ENCODE results near the gene NETO2.
"Not testable (repeated sequence)": the region's sequence is repeated elsewhere in the genome, so short reads cannot be mapped to it uniquely, and the experiment has no call there.

The NETO2 gene

DNA sequence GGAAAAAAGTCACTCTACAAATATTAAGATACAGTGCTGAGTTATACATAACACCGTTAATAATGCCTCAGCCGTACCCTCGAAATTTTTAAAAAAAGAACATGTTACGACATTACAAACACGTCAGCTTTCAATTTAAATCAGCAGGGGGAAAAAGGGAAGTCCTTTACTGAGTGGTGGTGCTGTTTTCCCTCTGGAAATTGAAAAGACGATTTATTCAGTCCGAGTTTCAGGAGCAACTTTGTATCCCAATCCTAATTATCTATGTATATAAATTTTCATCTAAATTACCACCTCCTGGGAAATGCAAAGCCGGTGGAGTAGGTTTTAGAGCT, 1.3 kb downstream of the NETO2 start:
- Mint-ChIP-seq H3K4me3 (peak overlapping the region; percentile 91), H3K4me1 (peaks cover 28% of the 10 kb centered on the region), H3K36me3 (no peaks in the 10 kb centered on the region), H3K27ac (peak overlapping the region; percentile 40), H3K27me3 (no peaks in the 10 kb centered on the region), H3K9me3 (no peaks in the 10 kb centered on the region)
- no peak for ATAC-seq

- no peaks in the 10 kb centered on the region for H3K9me3 Mint-ChIP-seq
- H3K4me1 Mint-ChIP-seq: peaks cover 28% of the 10 kb centered on the region
- H3K36me3 Mint-ChIP-seq: no peaks in the 10 kb centered on the region
- no peaks in the 10 kb centered on the region for H3K27me3 Mint-ChIP-seq
- peak overlapping the region; percentile 40 for H3K27ac Mint-ChIP-seq
- ATAC-seq: peak; percentile 73
- peak overlapping the region; percentile 91 for H3K4me3 Mint-ChIP-seq
These were observed 1.8 kb downstream of the NETO2 start for GRCh38 chr16:47141773-47142485.

- ATAC-seq: no peak
- Mint-ChIP-seq H3K4me3 (no peak overlapping the region), H3K36me3 (no peaks in the 10 kb centered on the region), H3K9me3 (no peaks in the 10 kb centered on the region), H3K27ac (no peak overlapping the region), H3K4me1 (peaks cover 28% of the 10 kb centered on the region), H3K27me3 (no peaks in the 10 kb centered on the region)
These were observed 3.1 kb downstream of the NETO2 start for GRCh38 chr16:47140686-47141085.

- no peaks in the 10 kb centered on the region for H3K36me3 Mint-ChIP-seq
- H3K27ac Mint-ChIP-seq: no peak overlapping the region
- H3K27me3 Mint-ChIP-seq: no peaks in the 10 kb centered on the region
- H3K4me1 Mint-ChIP-seq: peaks cover 25% of the 10 kb centered on the region
- H3K4me3 Mint-ChIP-seq: no peak overlapping the region
- ATAC-seq: no peak
- H3K9me3 Mint-ChIP-seq: no peaks in the 10 kb centered on the region
These were observed 4.1 kb downstream of the NETO2 start for GRCh38 chr16:47139561-47140185.

DNA sequence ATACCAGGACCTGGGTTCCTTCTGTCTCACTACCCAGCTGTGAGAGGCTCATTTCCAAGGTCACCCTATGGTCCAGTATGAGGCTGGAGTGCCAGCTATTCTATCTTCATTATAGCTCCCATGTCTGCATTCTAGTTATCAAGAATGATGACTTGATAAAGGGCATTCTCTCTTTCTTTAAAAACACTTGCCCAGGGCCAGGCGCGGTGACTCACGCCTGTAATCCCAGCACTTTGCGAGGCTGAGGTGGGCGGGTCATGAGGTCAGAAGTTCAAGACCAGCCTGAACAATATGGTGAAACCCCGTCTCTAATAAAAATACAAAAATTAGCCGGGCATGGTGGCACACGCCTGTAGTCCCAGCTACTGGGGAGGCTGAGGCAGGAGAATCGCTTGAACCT, 5.8 kb downstream of the NETO2 start:
- not testable (repeated sequence) for ATAC-seq, H3K27ac Mint-ChIP-seq, H3K4me3 Mint-ChIP-seq, H3K27me3 Mint-ChIP-seq, H3K36me3 Mint-ChIP-seq, H3K9me3 Mint-ChIP-seq
- H3K4me1 Mint-ChIP-seq: peaks cover 20% of the 10 kb centered on the region

- H3K4me1 Mint-ChIP-seq: peaks cover 9% of the 10 kb centered on the region
- no peak for ATAC-seq
- no peak overlapping the region for H3K27ac Mint-ChIP-seq
- no peaks in the 10 kb centered on the region for H3K27me3 Mint-ChIP-seq
- peaks cover 10% of the 10 kb centered on the region for H3K36me3 Mint-ChIP-seq
- H3K9me3 Mint-ChIP-seq: no peaks in the 10 kb centered on the region
- no peak overlapping the region for H3K4me3 Mint-ChIP-seq
These were observed 7.5 kb downstream of the NETO2 start for GRCh38 chr16:47136099-47136842.

DNA sequence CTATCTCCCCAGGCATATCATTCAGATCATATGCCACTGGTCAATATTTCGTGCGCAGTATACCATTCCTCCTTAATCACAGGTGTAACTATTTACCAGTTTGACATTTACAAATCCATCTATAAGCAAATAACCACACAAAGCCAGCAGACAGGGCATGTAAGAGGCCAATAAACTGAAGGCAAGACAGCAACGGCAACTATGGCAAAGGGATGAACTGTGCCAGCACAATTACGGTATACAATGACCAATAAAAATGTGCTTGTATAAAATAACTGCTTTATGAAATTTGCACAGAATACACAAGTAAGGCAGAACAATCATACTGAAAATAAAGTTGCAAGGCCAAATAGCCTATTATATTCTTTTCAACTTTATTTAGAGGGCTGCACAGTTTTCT, 9.2 kb downstream of the NETO2 start:
- no peak for ATAC-seq
- Mint-ChIP-seq H3K9me3 (no peaks in the 10 kb centered on the region), H3K4me3 (no peak overlapping the region), H3K36me3 (peaks cover 18% of the 10 kb centered on the region), H3K27ac (no peak overlapping the region), H3K27me3 (no peaks in the 10 kb centered on the region), H3K4me1 (peaks cover 13% of the 10 kb centered on the region)

- Mint-ChIP-seq H3K27ac (no peak overlapping the region), H3K4me1 (peaks cover 4% of the 10 kb centered on the region), H3K9me3 (no peaks in the 10 kb centered on the region), H3K4me3 (no peak overlapping the region), H3K36me3 (peaks cover 26% of the 10 kb centered on the region), H3K27me3 (no peaks in the 10 kb centered on the region)
- no peak for ATAC-seq
These were observed 11.4 kb downstream of the NETO2 start for GRCh38 chr16:47132308-47132707.

- H3K9me3 Mint-ChIP-seq: no peaks in the 10 kb centered on the region
- H3K27ac Mint-ChIP-seq: peak overlapping the region; percentile 15
- no peak for ATAC-seq
These were observed 13.8 kb downstream of the NETO2 start for GRCh38 chr16:47129755-47130435.

GRCh38 chr16:47127541-47127940, 16.2 kb downstream of the NETO2 start:
- ATAC-seq: no peak
- Mint-ChIP-seq H3K36me3 (peaks cover 29% of the 10 kb centered on the region), H3K4me3 (no peak overlapping the region), H3K4me1 (peaks cover 4% of the 10 kb centered on the region), H3K27ac (no peak overlapping the region), H3K27me3 (no peaks in the 10 kb centered on the region), H3K9me3 (no peaks in the 10 kb centered on the region)

More at GRCh38 chr16:47129755-47130435, 13.8 kb downstream of the NETO2 start:
- Mint-ChIP-seq H3K36me3 (peaks cover 39% of the 10 kb centered on the region), H3K27me3 (no peaks in the 10 kb centered on the region), H3K4me1 (peaks cover 4% of the 10 kb centered on the region), H3K4me3 (no peak overlapping the region)

GRCh38 chr16:47125757-47126156, 18.0 kb downstream of the NETO2 start:
- H3K27ac Mint-ChIP-seq: no peak overlapping the region
- H3K36me3 Mint-ChIP-seq: peaks cover 37% of the 10 kb centered on the region
- H3K9me3 Mint-ChIP-seq: no peaks in the 10 kb centered on the region
- no peak for ATAC-seq
- H3K4me1 Mint-ChIP-seq: peaks cover 3% of the 10 kb centered on the region
- H3K27me3 Mint-ChIP-seq: no peaks in the 10 kb centered on the region
- no peak overlapping the region for H3K4me3 Mint-ChIP-seq

- H3K4me3 Mint-ChIP-seq: no peak overlapping the region
- H3K36me3 Mint-ChIP-seq: peaks cover 13% of the 10 kb centered on the region
- H3K9me3 Mint-ChIP-seq: no peaks in the 10 kb centered on the region
- H3K4me1 Mint-ChIP-seq: no peaks in the 10 kb centered on the region
- no peaks in the 10 kb centered on the region for H3K27me3 Mint-ChIP-seq
- no peak for ATAC-seq
- H3K27ac Mint-ChIP-seq: no peak overlapping the region
These were observed 30.6 kb downstream of the NETO2 start for GRCh38 chr16:47113130-47113529.

DNA sequence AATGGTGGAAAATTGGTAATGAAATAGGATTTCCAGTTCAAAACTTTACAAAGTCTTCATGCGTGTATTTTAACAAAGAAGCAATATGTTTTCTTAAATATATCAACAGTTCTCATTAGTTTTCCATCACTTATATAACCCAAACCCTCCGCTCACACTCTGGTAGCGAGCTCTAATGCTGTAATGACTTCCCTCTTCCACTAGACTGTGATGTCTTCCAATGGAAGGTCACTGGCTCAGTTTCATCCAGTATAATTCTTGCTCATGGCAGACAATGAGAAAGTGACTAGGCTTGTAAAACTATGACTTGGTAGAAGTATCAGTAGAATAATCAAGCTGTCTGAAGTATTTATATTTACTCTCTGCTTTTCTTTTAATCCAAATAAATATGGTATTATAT, 32.8 kb downstream of the NETO2 start:
- Mint-ChIP-seq H3K27ac (no peak overlapping the region), H3K4me1 (no peaks in the 10 kb centered on the region), H3K4me3 (no peak overlapping the region), H3K36me3 (peaks cover 12% of the 10 kb centered on the region), H3K9me3 (peaks cover 3% of the 10 kb centered on the region), H3K27me3 (no peaks in the 10 kb centered on the region)
- ATAC-seq: no peak

DNA sequence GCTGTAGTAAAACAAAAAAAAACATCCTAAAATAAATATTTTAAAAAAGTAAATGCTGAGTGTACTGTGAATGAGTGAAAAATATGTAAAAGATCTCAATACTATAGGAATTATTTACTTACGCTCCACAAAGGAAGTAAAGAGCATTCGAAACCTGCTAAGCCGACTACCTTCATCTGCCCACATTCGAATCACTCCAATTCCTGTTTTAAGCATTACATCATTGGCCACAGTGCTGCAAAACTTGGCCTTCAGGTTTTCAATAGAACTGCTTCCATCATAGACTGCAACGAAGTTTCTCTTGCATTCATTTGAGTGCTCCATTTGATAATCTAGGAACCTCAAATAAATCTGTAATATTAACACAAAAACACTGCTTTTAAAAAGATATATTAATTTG, 34.4 kb downstream of the NETO2 start:
- no peak overlapping the region for H3K27ac Mint-ChIP-seq
- no peaks in the 10 kb centered on the region for H3K4me1 Mint-ChIP-seq
- H3K9me3 Mint-ChIP-seq: peaks cover 3% of the 10 kb centered on the region
- H3K36me3 Mint-ChIP-seq: peaks cover 25% of the 10 kb centered on the region
- ATAC-seq: no peak
- no peak overlapping the region for H3K4me3 Mint-ChIP-seq
- H3K27me3 Mint-ChIP-seq: no peaks in the 10 kb centered on the region

GRCh38 chr16:47102921-47103320, 40.8 kb downstream of the NETO2 start:
- H3K27ac Mint-ChIP-seq, H3K4me1 Mint-ChIP-seq, H3K9me3 Mint-ChIP-seq, H3K4me3 Mint-ChIP-seq, ATAC-seq, H3K27me3 Mint-ChIP-seq: not testable (repeated sequence)
- H3K36me3 Mint-ChIP-seq: peaks cover 82% of the 10 kb centered on the region

All from stimulated activated memory B cell treated with anti-CD40 and anti-IgM and Interleukin-4, amounts not matched to agents 10 μg/mL and 1 μg/mL and 100 μg/mL, for 72 hours (primary cell).